ENCODE results near the gene TMX4. TPM values are rescaled to one million over a fixed set of nuclear protein-coding genes. Genes with fewer than 3 reads are reported as not detected.
"Not testable (repeated sequence)": the region's sequence is repeated elsewhere in the genome, so short reads cannot be mapped to it uniquely, and the experiment has no call there.

TMX4 gene, protein sequence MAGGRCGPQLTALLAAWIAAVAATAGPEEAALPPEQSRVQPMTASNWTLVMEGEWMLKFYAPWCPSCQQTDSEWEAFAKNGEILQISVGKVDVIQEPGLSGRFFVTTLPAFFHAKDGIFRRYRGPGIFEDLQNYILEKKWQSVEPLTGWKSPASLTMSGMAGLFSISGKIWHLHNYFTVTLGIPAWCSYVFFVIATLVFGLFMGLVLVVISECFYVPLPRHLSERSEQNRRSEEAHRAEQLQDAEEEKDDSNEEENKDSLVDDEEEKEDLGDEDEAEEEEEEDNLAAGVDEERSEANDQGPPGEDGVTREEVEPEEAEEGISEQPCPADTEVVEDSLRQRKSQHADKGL
- 91.1 TPM for total RNA-seq
- long read RNA-seq, full-length matches to known transcripts: 171 of 206 reads
- long read RNA-seq, partial matches to known transcripts: 5 of 206 reads
- long read RNA-seq, other reads (novel, unspliced or antisense): 30 of 206 reads

DNA sequence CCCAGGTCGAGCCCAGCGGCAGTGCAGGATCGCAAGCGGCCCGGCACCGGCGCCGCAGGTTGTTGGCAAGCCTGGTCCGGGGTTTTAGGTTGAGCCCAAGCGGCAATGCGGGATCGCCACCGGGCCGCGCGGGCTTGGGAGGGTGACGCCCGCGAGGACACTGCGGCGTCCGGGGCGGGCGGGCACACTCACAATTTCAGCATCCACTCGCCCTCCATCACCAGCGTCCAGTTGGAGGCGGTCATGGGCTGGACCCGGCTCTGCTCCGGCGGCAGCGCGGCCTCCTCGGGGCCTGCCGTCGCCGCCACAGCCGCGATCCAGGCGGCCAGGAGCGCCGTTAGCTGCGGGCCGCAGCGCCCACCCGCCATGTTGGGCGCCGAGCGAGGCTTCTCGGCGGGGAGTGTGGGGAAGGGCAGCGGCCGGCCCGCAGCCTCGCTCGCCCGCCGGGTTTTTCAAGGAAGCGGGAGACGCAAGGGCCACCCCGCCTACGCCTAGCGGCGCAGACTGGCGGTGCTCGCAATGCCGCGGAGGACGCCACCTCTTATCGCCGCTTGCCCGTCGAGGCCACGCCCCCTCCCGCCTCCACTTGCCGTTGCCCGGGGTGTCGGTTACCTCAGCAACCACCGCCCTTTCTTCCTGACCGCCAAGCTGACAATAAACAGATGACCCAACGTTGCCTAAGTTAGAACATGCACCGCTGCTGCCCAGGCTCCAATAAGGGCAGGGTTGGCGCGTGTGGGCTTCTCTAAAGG, at the start of gene TMX4:
TSS of gene TMX4 (minus strand) at position 516 of the 752 bp plus-strand sequence. CDS start at position 368, 148 bp downstream.
- intact Hi-C loops (cut with DNase I): no loop called here
- peak; percentile 100 for DNase-seq (ENCODE audit: low spot score)

DNA sequence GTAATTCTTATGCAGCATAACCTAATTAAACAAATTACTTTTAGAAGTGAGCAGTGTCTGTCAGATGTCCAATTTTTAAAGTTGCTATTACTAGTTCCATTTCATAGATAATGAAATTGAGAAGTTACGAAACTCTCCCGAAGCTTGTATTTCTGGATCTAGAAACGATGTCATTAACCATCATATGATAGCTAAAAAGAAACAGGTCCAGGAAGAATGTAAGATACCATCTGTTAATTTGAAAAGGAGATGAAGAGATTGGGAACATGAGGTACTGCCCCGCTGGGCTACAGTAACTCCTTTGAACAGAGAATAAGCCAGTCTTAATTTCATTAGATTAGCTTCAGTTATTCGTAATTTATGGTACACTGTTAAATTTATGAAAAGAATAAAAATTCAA, 47.5 kb upstream of the TMX4 start:
- intact Hi-C loops (cut with DNase I): no loop called here
- no peak for DNase-seq (ENCODE audit: low spot score)

DNA sequence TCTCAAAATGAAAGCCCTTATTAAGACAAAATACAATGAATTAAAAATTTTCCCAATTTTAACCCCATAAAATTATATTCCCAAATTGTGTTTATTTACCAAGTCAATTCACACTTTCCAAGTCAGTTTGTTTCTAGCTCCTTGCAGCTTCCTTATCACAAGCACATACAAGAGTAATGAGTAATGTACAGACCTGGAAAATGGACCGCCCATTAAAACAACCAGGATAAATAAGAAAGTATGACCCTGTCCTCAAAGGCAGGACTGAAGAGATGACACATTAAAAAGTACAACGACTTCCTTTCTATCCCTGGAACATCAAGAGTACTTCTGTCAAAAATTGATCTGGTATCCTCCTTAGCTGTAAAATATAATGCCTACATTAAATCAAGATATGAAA, 47.1 kb upstream of the TMX4 start:
- intact Hi-C loops (cut with DNase I): no loop called here
- DNase-seq (ENCODE audit: low spot score): no peak

DNA sequence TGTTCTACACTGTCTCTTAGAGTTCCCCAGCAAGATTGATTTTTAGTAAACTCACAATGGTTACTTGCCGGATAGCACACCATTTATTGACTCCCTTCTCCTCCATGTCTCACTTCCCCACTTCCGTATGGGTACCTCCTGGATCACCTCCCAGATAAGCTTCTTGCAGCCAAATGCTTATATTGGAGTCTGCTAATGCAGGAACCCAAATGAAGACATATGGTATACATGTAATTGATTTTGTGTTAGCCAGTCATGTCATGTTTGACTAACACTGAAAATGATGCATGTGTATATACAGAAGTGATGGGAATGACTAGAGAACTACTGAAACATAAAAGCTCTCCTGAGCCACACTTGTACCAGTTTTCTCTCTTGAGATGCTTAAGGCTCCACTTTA, 46.1 kb upstream of the TMX4 start:
- intact Hi-C loops (cut with DNase I): no loop called here
- no peak for DNase-seq (ENCODE audit: low spot score)

DNA sequence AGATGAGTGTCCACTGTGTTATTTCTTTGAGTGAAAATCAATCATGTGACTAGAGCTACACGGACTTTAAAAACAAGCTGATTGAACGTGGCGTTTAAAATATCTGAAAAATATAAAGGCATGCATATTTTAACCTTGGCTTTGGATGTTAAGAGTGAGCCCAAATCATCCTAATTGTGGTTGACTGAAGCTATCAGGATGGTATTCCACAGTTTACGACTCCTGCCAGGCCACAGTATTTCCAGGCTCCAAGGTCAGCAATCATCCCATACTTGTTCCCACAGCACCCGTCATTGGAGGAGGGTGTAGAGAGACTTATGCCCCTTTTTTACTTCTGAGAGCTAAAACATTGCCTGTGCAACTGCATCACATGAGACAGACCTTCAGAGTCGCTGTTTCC, 43.2 kb upstream of the TMX4 start:
- no peak for DNase-seq (ENCODE audit: low spot score)
- intact Hi-C loops (cut with DNase I): no loop called here

DNA sequence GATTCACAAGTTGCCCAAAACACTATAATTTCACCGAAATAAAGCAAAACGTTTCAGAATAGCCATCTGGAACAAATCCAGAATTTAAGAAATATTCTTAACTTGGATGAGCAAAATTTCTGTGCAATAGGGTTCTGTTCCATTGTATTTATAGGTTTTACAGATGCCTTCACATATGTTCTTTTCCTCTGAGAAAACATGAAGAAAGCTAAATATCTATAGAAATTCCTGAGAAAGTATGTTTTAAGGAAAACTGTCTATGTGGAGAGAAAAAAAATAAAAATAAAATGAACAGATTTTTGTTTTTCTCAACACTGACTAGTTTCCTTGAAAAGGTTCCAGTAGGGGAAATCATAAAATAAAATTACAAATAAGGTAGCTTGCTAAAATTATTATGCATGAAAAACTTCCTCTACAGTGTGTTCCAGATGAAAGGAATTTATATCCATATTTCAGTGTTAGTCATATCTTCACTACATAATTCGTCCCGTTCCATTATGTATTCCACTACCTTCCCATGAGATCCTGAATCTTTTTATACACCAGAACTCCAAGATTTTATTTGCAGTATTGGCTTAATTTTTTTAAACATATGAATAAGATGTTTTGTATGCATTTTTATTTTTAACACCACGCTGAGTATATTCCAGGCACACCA, 42.4 kb upstream of the TMX4 start:
- no peak for DNase-seq (ENCODE audit: low spot score)
- intact Hi-C loops (cut with DNase I): no loop called here

DNA sequence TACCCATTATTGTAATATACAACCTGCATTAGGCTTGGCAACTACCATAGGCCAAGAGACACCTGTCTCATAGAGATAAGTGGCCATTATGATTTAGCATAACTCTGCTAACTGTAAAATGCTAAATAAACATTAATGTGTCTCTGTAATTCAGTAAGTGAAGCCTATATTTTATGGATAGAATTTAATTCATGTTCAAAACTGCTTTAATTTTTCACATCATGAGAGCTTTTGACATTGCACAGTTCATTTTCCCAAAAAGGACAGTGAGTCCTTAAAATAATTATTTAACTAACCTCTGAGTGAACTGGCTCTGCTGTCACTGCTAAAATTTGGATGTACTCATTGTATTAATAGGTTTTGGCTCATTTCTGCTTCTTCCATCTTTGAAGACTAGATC, 41.4 kb upstream of the TMX4 start:
- intact Hi-C loops (cut with DNase I): no loop called here

DNA sequence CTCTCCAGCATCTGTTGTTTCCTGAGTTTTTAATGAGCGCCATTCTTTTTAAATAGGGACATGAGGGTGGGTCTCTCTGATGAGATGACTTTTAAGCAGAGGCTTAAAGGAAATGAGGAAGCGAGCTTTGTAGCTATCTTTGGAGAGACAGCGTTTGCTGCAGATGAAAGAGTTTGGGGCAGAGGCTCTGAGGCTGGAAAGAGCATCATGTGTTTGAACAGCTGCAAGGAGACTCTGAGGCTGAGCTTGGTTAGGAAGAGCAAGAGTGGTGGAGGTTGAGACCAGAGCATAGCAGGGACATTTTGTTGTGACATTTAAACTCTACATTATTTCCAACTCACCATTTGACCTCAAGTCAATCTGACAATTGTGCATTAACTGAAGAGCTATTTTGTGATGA, 38.3 kb upstream of the TMX4 start:
- DNase-seq (ENCODE audit: low spot score): no peak
- intact Hi-C loops (cut with DNase I): no loop called here

More for the DNA sequence above, 41.4 kb upstream of the TMX4 start:
- DNase-seq (ENCODE audit: low spot score): no peak

DNA sequence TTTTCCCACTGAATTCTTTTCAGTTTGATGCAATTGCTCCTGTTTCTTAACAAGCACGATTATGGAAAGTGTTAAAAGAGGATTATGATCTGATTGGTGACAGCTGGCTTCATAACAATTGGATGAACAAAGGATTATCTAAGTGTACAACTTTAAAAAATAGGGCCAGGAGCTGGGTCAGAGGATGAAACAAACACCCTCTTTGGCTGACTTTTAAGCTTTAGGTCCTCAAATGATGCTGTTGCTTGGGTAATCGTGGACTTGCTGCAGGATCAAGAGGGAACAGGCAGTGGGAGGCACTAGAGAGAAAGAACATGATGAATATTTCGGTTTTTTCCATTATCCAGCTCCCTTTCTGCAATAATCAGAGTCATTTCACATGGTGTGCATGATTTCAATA, 35.5 kb upstream of the TMX4 start:
- DNase-seq (ENCODE audit: low spot score): no peak
- intact Hi-C loops (cut with DNase I): no loop called here

DNA sequence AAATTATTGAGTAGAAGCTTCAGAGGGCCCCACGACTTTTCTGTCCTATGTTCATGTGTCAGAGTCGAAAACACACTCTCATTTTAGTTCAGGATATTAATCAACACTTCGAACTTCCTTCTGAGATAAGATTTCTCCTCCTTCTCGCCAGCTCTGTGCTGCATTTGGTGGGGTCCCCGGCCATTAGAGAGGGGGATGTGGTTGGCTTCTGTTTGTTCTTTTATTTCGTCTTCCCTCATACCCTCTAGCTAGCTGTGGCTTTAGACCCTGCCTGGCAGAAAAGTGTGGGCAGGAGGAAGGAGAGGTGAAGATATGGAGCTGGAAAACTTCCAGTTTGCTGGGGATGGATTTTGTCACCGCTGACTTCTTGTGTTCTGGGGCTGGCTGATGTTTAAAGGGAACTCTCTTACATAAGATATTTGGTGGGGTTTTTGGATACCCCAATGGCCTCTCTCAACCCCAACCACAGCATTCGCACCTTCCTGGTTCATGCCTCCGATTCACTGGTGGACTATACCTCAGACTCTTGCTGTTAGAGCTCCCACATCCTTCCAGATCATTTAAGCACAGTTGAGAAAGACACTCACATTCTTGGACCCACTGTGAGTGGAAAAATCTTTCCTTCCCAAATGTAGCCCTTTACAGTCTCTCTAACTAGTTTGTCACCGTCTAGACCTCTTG, 30.7 kb upstream of the TMX4 start:
- intact Hi-C loops (cut with DNase I): no loop called here
- DNase-seq (ENCODE audit: low spot score): no peak

DNA sequence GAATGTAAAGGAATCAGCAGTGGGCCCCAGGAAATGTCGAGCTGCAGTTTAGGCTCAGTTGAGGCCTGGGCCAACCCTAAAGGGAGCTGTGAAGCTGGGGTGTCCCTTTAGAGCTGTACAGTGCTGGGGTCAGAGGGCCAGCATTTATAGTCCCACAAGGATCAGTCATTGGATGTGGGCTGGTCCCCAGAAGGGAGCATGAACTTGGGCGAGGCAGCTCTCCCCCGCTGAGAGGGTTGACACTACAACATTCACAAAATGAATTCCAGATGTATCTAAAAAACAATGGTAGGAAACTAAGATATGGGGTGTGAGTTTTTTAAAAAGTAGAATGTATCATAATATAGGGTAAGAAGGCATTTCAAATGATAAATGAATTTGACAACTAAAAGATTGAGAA, 29.7 kb upstream of the TMX4 start:
- intact Hi-C loops (cut with DNase I): loop anchor here (5.0 to 10.0 kb wide), 2 partner anchors 83 to 335 kb away; partner anchors contain the start of gene PLCB1
- no peak for DNase-seq (ENCODE audit: low spot score)

DNA sequence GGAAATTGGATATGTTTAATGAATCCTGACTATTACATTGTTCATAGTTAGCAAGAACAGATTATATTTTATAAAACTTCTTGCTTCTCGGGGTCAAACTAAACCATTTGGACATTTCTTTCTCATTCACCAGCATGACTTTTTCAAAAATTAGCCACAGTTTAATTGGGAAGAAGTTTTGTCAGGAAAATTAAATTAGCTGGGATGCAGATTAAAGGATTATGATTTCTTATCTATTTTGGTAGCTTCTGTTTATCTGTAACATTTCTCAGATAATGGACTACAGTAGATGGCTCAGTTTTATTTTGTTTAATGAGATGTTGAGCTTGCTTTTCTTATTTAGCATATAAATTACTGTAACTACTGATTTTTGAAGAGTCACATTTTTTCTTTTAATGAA, 26.4 kb upstream of the TMX4 start:
- intact Hi-C loops (cut with DNase I): loop anchor here (5.0 to 10.0 kb wide), 2 partner anchors 86 to 339 kb away; partner anchors contain the start of gene PLCB1
- DNase-seq (ENCODE audit: low spot score): no peak

DNA sequence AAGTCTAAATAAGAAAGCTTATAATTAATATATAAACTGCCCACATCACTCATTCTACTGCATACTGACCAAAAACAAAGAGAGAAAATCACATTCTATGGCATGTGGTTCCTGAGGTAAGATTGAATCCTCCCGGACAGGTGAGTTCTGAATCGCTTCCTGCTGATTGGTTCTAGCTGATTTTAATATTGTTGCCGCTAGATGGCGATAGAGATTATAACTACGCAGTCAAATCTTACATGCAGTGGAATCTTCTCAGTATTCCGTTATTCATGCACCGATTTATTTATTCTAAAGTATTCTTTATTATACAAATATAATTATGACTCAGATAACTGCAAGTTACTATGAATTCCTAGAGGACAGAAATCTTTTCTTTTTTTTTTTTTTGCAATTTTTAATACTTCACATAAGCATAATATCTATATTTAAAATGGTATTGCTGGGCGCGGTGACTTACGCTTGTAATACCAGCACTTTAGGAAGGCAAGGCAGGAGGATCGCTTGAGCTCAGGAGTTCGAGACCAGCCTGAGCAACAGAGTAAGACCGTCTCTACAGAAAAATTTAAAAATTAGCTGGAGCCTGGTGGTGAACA, 24.2 kb upstream of the TMX4 start:
- DNase-seq (ENCODE audit: low spot score): no peak
- intact Hi-C loops (cut with DNase I): loop anchor here (2.0 to 10.0 kb wide), 2 partner anchors 341 to 679 kb away; no protein-coding TSS in a partner anchor

DNA sequence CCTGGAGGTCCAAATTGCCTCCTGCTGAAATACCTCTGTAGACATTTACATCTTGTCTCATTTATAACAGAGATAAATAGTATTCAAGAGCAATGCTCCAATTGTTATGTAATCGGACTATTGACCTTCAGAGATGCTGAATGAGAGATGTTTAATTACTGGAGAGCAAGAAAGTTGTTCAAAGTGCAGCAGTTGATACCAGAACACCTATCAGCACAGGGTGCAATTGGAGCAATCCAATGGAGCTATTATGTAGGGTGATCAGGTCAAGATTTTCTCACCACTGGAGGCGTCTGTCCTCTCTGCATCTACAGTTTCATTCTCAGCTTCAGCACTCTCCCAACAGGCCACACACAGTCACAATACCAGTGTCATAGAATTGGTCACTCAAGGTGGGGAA, 19.5 kb upstream of the TMX4 start:
- intact Hi-C loops (cut with DNase I): no loop called here
- DNase-seq (ENCODE audit: low spot score): no peak

DNA sequence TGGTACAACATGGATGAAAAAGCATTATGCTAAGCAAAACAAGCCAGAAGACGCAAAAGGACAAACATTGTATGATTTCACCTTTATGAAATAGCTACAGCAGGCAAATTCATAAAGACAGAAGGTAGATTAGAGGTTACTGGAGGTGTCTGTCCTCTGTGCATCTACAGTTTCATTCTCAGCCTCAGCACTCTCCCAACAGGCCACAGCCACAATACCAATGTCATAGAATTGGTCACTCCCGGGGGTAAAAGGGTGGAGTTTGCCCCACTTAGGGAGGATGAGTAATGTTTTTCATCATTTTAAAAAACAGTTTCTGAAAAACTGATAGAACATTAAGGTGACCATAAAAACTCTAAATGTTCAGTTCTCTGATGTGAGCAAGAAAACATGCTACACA, 17.2 kb upstream of the TMX4 start:
- intact Hi-C loops (cut with DNase I): no loop called here
- no peak for DNase-seq (ENCODE audit: low spot score)

DNA sequence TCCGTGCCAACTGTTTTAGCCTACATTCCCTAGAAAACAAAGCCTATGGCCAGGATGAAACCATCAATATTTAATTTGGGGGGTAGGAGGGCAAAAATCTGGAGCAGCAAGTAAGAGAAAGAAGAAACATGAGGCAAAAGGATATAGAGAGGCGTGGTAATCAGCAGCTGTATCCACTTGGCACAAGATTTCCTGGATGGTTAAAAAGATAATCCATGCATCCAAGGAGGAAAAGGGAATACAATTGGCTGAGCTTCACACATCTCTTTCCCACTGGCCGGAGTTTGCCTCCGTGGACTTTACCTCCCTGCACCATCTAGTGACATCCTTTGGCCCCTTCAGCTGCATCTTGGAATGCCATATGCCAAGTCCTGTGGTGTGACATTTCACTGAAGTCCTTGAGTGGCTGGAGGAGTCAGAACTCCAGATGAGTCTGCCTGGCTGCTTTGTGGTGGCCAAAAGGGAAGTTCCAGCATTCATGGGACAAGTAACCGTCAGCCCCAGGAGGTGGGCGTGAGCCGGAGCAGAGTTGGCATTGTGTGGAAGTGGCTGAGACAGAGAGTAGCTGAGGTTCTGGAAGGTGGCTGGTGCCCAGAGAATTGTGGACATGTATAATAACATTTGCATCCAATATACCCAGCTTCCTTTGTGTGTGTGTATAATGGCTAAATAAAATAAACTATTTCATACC, 13.7 kb upstream of the TMX4 start:
- no peak for DNase-seq (ENCODE audit: low spot score)
- intact Hi-C loops (cut with DNase I): no loop called here

DNA sequence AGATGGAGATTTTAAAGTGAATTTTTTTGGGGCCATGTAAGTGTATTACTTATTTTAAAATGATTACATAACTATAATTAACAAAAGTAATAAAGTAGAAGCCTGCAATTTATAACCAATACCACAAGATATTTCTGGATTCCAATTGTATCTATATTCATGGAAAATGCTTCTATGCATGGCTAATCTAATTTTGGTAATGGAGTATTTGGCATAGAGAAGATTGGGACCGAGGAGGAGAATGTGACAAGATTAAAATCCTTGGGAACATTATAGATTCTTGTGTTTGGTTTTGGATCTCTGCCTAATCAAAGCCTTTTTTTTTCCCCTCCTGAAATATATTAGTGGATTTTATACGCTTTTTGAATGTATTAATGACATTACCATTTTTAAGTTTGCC, 12.9 kb upstream of the TMX4 start:
- intact Hi-C loops (cut with DNase I): no loop called here

DNA sequence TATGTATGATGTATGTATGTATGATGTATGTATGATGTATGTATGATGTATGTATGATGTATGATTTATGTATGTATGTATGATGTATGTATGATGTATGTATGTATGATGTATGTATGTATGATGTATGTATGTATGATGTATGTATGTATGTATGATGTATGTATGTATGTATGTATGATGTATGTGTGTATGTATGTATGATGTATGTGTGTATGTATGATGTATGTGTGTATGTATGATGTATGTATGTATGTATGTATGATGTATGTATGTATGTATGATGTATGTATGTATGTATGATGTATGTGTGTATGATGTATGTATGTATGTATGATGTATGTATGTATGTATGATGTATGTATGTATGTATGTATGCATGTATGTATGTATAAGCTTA, 12.0 kb upstream of the TMX4 start:
- intact Hi-C loops (cut with DNase I); DNase-seq (ENCODE audit: low spot score): not testable (repeated sequence)

More for the DNA sequence above, 12.9 kb upstream of the TMX4 start:
- DNase-seq (ENCODE audit: low spot score): no peak

All from cardiac septum (tissue), 1 donor.